H9 (cell line): ENCODE results near the gene IL36B. TPM values are rescaled to one million over a fixed set of nuclear protein-coding genes. Genes with fewer than 3 reads are reported as not detected.
A peak's percentile ranks its signal among the peaks of the same experiment; 100 is the strongest.

Experiments
- DNase-seq: peaks from one replicate; pipeline ENCODE4 v3.0.0-alpha.2; 2017
- H2AFZ ChIP-seq: one replicate; pipeline ENCODE4 v1.6.1; 2013; ENCODE audit warnings: mild to moderate bottlenecking, low read length, control low read depth, moderate library complexity
- H2AK5ac ChIP-seq: 2 replicates; pipeline ENCODE4 v1.6.1; 2013; ENCODE audit warnings: low read length, control low read depth, mixed read lengths; ENCODE audit not compliant: insufficient read length
- H2BK120ac ChIP-seq: one replicate; pipeline ENCODE4 v1.6.1; 2013; ENCODE audit warnings: low read depth, mild to moderate bottlenecking, low read length, control low read depth, inconsistent platforms; ENCODE audit not compliant: poor library complexity, severe bottlenecking
- H2BK12ac ChIP-seq: 2 replicates; pipeline ENCODE4 v1.6.1; 2013; ENCODE audit warnings: low read length, control low read depth, mixed read lengths, low read depth; ENCODE audit not compliant: insufficient read length
- H2BK15ac ChIP-seq: 2 replicates; pipeline ENCODE4 v1.6.1; 2013; ENCODE audit warnings: low read depth, low read length, control low read depth
- H2BK20ac ChIP-seq: one replicate; pipeline ENCODE4 v1.6.1; 2013; ENCODE audit warnings: low read depth, mild to moderate bottlenecking, low read length, control low read depth, inconsistent platforms; ENCODE audit not compliant: poor library complexity, severe bottlenecking
- H2BK5ac ChIP-seq: 2 replicates; pipeline ENCODE4 v1.6.1; 2013; ENCODE audit warnings: low read length, control low read depth, mixed read lengths; ENCODE audit not compliant: insufficient read length
- H3K14ac ChIP-seq: 2 replicates; pipeline ENCODE4 v1.6.1; 2013; ENCODE audit warnings: low read length, control low read depth; ENCODE audit not compliant: insufficient read depth
- H3K18ac ChIP-seq: 2 replicates; pipeline ENCODE4 v1.6.1; 2013; ENCODE audit warnings: low read depth, mild to moderate bottlenecking, mixed read lengths, low read length, control low read depth; ENCODE audit not compliant: insufficient read length
- H3K23ac ChIP-seq: 2 replicates; pipeline ENCODE4 v1.6.1; 2013; ENCODE audit warnings: low read length, control low read depth, mixed read lengths, low read depth; ENCODE audit not compliant: insufficient read length
- H3K23me2 ChIP-seq: 2 replicates; pipeline ENCODE4 v1.6.1; 2013; ENCODE audit warnings: low read depth, mild to moderate bottlenecking, mixed read lengths, low read length, control low read depth; ENCODE audit not compliant: insufficient read length, poor library complexity, severe bottlenecking
- H3K27ac ChIP-seq: 2 replicates; pipeline ENCODE4 v1.5.1; 2013; ENCODE audit warnings: low read length, control low read depth, mixed read lengths, low read depth; ENCODE audit not compliant: insufficient read length
- H3K27me3 ChIP-seq: 2 replicates; pipeline ENCODE4 v1.6.1; 2013; ENCODE audit warnings: low read length, control low read depth, inconsistent platforms; ENCODE audit not compliant: insufficient read depth
- H3K4ac ChIP-seq: 2 replicates; pipeline ENCODE4 v1.6.1; 2013; ENCODE audit warnings: low read depth, mild to moderate bottlenecking, control low read depth, inconsistent platforms, low read length, moderate library complexity
- H3K4me1 ChIP-seq: 2 replicates; pipeline ENCODE4 v1.6.1; 2013; ENCODE audit warnings: low read length, control low read depth, inconsistent platforms; ENCODE audit not compliant: insufficient read depth
- H3K4me2 ChIP-seq: 2 replicates; pipeline ENCODE4 v1.6.1; 2013; ENCODE audit warnings: low read length, control low read depth, mixed read lengths; ENCODE audit not compliant: insufficient read length, insufficient read depth
- H3K56ac ChIP-seq: 2 replicates; pipeline ENCODE4 v1.6.1; 2013; ENCODE audit warnings: low read depth, mild to moderate bottlenecking, mixed read lengths, low read length, control low read depth; ENCODE audit not compliant: insufficient read length
- H3K79me1 ChIP-seq: 2 replicates; pipeline ENCODE4 v1.6.1; 2013; ENCODE audit warnings: low read depth, mild to moderate bottlenecking, moderate library complexity, low read length, control low read depth, inconsistent platforms; ENCODE audit not compliant: insufficient read depth, poor library complexity, severe bottlenecking
- H3K79me2 ChIP-seq: 2 replicates; pipeline ENCODE4 v1.6.1; 2013; ENCODE audit warnings: low read length, control low read depth, inconsistent platforms; ENCODE audit not compliant: insufficient read depth
- H3K9ac ChIP-seq: 2 replicates; pipeline ENCODE4 v1.6.1; 2013; ENCODE audit warnings: low read length, control low read depth, mixed read lengths; ENCODE audit not compliant: insufficient read length; ENCODE audit errors: extremely low read depth
- H3K9me3 ChIP-seq: one replicate; pipeline ENCODE4 v1.6.1; 2013; ENCODE audit warnings: low read depth, low read length, inconsistent platforms; ENCODE audit not compliant: control insufficient read depth
- H3T11ph ChIP-seq: one replicate; pipeline ENCODE4 v1.6.1; 2013; ENCODE audit warnings: mild to moderate bottlenecking, low read length, control low read depth, inconsistent platforms
- H4K20me1 ChIP-seq: one replicate; pipeline ENCODE4 v1.6.1; 2013; ENCODE audit not compliant: control insufficient read depth, insufficient read length, insufficient read depth
- H4K5ac ChIP-seq: 2 replicates; pipeline ENCODE4 v1.6.1; 2013; ENCODE audit warnings: low read depth, mild to moderate bottlenecking, mixed read lengths, low read length, control low read depth; ENCODE audit not compliant: insufficient read length
- H4K8ac ChIP-seq: replicated peaks from 2 replicates; pipeline ENCODE4 v1.6.1; 2013; ENCODE audit warnings: low read length, control low read depth, mixed read lengths, low read depth; ENCODE audit not compliant: insufficient read length
- H4K91ac ChIP-seq: 2 replicates; pipeline ENCODE4 v1.6.1; 2013; ENCODE audit warnings: low read depth, mild to moderate bottlenecking, moderate library complexity, mixed read lengths, low read length, control low read depth; ENCODE audit not compliant: insufficient read length
- H3K27ac Mint-ChIP-seq, 3 experiments: 2 replicates in 2 of 3; 3 replicates in 1 of 3; pipeline ENCODE4 v1.8.0; 2020 to 2021; ENCODE audit warnings: mixed read lengths in 3 of 3, mild to moderate bottlenecking in 1 of 3, moderate library complexity in 1 of 3
- H3K27me3 Mint-ChIP-seq: 2 replicates; pipeline ENCODE4 v1.8.0; 2021; ENCODE audit warnings: low read depth, mild to moderate bottlenecking, moderate library complexity, mixed read lengths
- H3K36me3 Mint-ChIP-seq, 3 experiments: 2 replicates in 2 of 3; 3 replicates in 1 of 3; pipeline ENCODE4 v1.8.0; 2020 to 2021; ENCODE audit warnings: low read depth in 3 of 3, mixed read lengths in 3 of 3; ENCODE audit not compliant: insufficient read depth in 1 of 3
- H3K4me1 Mint-ChIP-seq, 2 experiments: 2 replicates each; pipeline ENCODE4 v1.8.0; 2020; ENCODE audit warnings: mixed read lengths in 2 of 2
- H3K4me3 Mint-ChIP-seq, 2 experiments: 2 replicates in 1 of 2; 3 replicates in 1 of 2; pipeline ENCODE4 v1.8.0; 2020 to 2021; ENCODE audit warnings: mild to moderate bottlenecking in 2 of 2, mixed read lengths in 2 of 2, moderate library complexity in 1 of 2
- H3K9me3 Mint-ChIP-seq, 2 experiments: 2 replicates in 1 of 2; 3 replicates in 1 of 2; pipeline ENCODE4 v1.8.0; 2020; ENCODE audit warnings: mild to moderate bottlenecking in 2 of 2, mixed read lengths in 2 of 2, moderate library complexity in 1 of 2
- WGBS: extraction: QIAGEN DNeasy Blood & Tissue Kit; methylation state at CpG from one replicate; pipeline ENCODE4 v1.1.7; 2013; ENCODE audit warnings: missing lambda C conversion rate, low lambda C conversion rate, mixed read lengths; ENCODE audit not compliant: insufficient read length; ENCODE audit errors: extremely low coverage; 5-methylcytosine and 5-hydroxymethylcytosine counted together
- total RNA-seq: library from RNA; stranded (reverse); gene quantifications from 2 replicates; pipeline ENCODE4 v1.2.1, GENCODE V29; 2021
- TF ChIP-seq, protein P1 (sequence below): fragments of 200-600 bp; sonication (generic); conservative IDR thresholded peaks from 3 replicates; pipeline ENCODE4 v1.8.0; 2021; ENCODE audit warnings: antibody characterized with exemption, mild to moderate bottlenecking

Gene IL36B
- total RNA-seq, 1 experiment from 2014 or later: not detected

DNA sequence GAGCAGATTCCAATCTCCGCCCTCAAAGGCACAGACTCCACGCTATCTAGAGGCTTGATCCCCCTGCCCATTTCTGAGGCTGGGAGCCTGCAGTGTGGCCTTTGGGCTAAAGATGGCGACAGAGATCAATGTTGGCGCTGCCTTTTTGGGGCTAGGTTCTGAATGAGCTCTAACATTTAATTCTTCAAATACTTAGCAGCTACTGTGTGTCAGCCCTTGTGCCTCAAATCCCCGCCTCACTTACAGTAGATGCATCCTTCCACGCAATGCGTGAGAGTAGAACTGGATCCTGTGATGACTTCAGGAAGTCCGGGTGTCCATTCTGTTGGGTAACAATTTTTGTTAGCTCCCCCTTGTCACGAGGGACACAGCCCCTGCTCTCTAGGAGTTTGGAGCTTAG, 27.5 kb upstream of the IL36B start:
- Histone ChIP-seq H3K23me2 (no peaks in the 10 kb centered on the region), H3K18ac (no peak overlapping the region), H2AK5ac (no peak overlapping the region), H4K20me1 (no peaks in the 10 kb centered on the region), H3K79me1 (no peaks in the 10 kb centered on the region), H4K91ac (no peak overlapping the region), H4K8ac (no peak overlapping the region), H2BK12ac (no peak overlapping the region), H3K79me2 (no peaks in the 10 kb centered on the region), H3K9ac (no peak overlapping the region), H2AFZ (no peak overlapping the region), H4K5ac (no peak overlapping the region), H3K23ac (no peak overlapping the region), H2BK120ac (no peak overlapping the region), H3K4me2 (no peak overlapping the region), H2BK20ac (no peak overlapping the region), H3K9me3 (no peaks in the 10 kb centered on the region), H2BK5ac (no peak overlapping the region), H3T11ph (no peak overlapping the region), H3K4me1 (no peaks in the 10 kb centered on the region), H3K27me3 (no peaks in the 10 kb centered on the region), H3K27ac (no peak overlapping the region), H3K56ac (no peak overlapping the region), H2BK15ac (no peak overlapping the region), H3K14ac (no peak overlapping the region), H3K4ac (no peak overlapping the region)
- Mint-ChIP-seq H3K36me3 (no peaks in the 10 kb centered on the region), H3K9me3 (peaks cover 0 to 3% of the 10 kb centered on the region in 2 experiments; a peak in 1 of 5 replicates), H3K4me1 (peaks cover 5 to 6% of the 10 kb centered on the region in 2 experiments), H3K27ac (no peak overlapping the region), H3K27me3 (peaks cover 48% of the 10 kb centered on the region), H3K4me3 (no peak overlapping the region)
- TF ChIP-seq, protein P1, sequence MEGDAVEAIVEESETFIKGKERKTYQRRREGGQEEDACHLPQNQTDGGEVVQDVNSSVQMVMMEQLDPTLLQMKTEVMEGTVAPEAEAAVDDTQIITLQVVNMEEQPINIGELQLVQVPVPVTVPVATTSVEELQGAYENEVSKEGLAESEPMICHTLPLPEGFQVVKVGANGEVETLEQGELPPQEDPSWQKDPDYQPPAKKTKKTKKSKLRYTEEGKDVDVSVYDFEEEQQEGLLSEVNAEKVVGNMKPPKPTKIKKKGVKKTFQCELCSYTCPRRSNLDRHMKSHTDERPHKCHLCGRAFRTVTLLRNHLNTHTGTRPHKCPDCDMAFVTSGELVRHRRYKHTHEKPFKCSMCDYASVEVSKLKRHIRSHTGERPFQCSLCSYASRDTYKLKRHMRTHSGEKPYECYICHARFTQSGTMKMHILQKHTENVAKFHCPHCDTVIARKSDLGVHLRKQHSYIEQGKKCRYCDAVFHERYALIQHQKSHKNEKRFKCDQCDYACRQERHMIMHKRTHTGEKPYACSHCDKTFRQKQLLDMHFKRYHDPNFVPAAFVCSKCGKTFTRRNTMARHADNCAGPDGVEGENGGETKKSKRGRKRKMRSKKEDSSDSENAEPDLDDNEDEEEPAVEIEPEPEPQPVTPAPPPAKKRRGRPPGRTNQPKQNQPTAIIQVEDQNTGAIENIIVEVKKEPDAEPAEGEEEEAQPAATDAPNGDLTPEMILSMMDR: peak; percentile 81
- DNase-seq: peak; percentile 61
- no CpG with 5 or more reads among the region's 9 CpGs for WGBS
